Right ventricle myocardium inferior (tissue), 1 donor: Measurements from ENCODE around the gene ANKRD40. TPM values are rescaled to one million over a fixed set of nuclear protein-coding genes. Genes with fewer than 3 reads are reported as not detected.

Experiments
- ATAC-seq: fragments of 200-7000 bp; cut with Tn5 transposase; one replicate; pipeline ENCODE4 v1.9.1; 2020; ENCODE audit warnings: mild to moderate bottlenecking, moderate library complexity
- DNase-seq: peaks from one replicate; pipeline ENCODE4 v3.0.0; 2021; ENCODE audit errors: missing footprints
- intact Hi-C: fragments of 100-400 bp; cut with DNase I; formaldehyde crosslinking; loops from one replicate; pipeline ENCODE4 v1.11.0; 2022
- total RNA-seq: library from RNA; stranded (reverse); fragmentation: NEBNext Ultra II Directional; extraction: Animal tissue kit (Norgen Biotek cat#: 25700); gene quantifications from one replicate; pipeline ENCODE4 v1.2.1, GENCODE V29; 2021
- donor health status: DM: no; HTN: yes; CAD: no; lungs with severe emphysema.

The ANKRD40 gene
- total RNA-seq, 1 donor from 2014 or later, result 60.9 TPM

DNA sequence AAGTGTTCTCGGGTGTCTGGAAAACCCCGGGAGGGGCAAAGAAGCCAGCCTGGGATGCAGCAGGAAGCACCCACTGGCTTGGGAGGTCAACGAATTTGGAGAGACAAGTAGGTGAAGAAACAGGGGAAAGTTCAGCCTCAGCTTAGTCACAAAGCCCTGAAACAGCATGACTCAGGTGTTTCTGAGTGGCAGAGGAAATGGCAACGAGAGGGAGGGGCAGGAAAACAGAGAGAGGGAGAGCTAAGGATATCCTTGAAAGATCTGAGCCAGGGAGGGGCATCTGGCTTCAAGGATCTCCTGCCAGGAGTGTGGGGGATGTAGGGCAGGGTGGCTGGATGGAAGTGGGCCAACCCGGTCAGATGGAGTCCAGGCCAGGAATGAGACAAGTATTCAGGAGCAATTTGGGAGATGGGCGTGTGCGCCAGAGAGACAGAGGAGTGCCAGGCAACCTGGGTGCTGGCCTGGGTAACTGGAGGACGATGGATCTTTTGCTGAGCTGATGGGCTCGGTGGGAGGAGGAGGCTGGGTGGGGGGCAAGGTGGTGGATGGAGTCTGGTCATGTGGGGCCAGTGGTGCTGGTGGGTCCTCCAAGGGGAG lies 45.8 kb downstream of the ANKRD40 start:
- DNase-seq (no peak), ATAC-seq (no peak)
- intact Hi-C loops, result no loop called here

DNA sequence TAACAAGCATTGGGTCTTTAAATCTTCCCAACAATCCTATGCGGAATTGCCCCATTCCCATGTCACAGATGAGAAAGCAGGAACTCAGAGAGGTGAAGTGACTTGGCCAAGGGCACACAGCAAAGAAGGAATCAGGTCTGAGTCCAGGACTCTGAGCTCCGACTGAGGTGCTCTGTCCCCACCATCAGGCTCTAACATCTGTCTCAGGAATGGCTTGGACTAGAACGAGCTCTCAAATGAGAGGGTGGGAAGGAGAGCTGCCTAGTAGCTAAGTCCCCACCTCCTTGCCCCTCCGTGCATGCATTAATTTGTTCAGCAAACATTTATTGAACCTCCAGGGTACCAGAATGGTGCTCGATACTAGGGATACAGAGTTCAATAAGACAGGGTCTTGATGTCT lies 46.4 kb downstream of the ANKRD40 start:
- intact Hi-C loops, result no loop called here
- ATAC-seq, result no peak

DNA sequence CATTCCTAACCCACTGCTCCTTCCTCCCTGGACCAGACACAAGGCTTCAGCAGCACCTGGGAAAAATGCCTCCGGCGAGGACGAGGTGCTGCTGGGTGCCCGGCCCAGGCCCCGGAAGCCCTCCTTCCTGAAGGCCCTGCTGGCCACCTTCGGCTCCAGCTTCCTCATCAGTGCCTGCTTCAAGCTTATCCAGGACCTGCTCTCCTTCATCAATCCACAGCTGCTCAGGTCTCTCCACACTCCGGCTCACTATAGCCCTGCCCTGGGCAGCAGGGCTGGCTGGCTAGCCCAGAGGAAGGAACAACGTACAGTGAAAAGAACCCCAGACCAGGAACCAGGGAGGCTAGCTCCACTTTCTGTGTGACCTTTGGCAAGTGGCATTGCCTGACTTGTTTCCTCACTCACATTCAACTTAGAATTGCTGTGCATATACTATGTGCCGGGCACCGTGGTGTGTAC lies 46.8 kb downstream of the ANKRD40 start:
- ATAC-seq (peak; percentile 23), DNase-seq (no peak)
- intact Hi-C loops, result no loop called here

More for the DNA sequence above, 46.4 kb downstream of the ANKRD40 start:
- DNase-seq, result no peak

DNA sequence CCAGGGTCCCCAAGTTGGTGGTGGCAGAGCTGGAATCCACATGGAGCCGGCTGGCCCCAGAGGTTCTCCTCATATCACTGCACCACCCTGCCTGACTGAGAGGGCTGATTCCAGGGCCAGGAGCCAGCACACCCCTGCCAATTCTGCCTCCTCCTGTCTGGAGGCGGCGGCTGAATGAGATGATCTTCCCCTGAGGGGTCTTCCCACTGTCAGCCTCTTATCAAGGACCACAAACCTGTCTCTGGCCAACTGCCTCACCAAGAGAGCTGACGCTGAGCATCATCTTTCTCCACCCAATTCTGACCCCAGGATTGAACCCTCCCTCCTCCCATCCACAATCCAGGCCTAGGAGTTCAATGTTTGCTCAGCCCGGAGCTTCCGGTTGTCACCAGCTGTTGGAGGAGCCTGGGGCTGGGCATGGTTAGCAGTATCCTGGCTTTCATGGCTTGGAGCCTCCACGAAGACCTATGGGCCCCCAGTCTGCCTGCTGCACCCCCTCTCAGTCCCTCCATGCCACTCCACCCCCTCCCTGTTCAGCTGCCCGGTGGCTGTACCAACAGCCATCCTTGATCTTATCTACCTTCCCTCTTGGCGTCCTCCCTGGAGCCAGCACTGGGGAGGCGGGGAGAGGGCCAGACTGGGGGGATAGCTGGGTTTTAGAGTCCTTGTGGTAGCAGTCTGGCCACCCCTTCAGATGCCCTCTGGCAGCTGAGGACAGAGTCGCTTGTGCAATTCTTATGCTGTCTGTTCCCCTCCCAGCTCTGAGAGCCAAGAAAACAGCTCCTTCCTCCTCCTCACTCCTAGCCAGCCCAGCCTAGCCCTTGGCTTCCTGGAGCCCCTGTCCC lies 47.5 kb downstream of the ANKRD40 start:
- ATAC-seq (peak; percentile 71), DNase-seq (no peak)
- intact Hi-C loops, result no loop called here

DNA sequence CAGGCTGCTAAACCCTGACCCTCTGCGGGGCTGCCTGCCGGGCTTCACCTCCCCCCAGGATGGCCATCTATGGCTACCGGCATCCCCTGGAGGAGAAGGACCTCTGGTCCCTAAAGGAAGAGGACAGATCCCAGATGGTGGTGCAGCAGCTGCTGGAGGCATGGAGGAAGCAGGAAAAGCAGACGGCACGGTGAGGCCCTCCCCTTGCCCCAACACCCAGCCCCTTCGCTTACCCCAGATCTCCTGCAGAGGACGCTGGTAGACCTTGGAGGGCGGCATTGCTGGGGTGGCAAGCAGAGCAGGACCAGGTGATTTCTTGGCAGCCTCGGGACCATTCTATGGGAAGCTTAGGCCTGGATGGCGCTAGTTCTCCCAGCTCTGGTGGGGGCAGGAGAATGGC lies 48.5 kb downstream of the ANKRD40 start:
- no peak for DNase-seq
- ATAC-seq, result no peak
- intact Hi-C loops, result no loop called here

DNA sequence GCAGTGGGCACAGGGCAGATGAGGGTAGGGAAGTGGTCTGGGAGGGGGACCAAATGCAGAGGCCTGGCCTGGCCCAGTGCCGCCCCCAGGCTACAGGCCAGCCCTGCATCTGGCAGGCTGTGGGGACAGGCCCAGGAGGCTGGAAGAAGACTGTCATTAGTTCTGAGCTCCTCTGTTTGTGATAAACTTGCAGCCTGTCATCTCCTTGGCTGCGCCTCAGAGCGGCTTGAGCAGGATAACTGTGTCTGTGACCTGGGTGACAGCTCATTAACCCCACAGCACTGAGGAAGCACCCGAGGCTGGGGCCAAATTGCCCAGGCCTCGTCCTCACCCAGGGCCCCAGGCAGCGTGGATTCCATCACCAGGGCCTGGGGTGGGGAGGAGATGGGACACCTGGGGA lies 49.1 kb downstream of the ANKRD40 start:
- no peak for DNase-seq
- no peak for ATAC-seq
- intact Hi-C loops, result no loop called here

DNA sequence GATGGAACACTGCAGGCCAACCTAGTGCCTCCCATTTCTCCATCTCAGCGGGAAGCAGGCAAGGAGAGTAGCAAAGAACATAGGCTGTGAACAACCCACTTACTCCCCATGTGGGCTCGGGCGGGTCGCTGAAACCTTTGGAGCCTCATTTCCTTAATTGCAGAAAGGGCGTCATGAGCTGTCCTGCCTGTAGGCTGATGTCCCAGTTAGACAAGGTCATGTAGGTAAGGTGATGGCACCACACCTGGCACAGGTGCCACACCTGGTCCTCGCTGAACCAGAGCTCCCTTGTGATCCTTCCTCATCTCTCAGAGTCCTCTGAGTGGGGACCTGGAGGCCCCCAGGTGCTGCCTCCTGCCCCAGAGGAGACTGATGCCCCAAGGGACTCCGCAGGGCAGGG lies 50.1 kb downstream of the ANKRD40 start:
- ATAC-seq (no peak), DNase-seq (no peak)
- intact Hi-C loops, result no loop called here

DNA sequence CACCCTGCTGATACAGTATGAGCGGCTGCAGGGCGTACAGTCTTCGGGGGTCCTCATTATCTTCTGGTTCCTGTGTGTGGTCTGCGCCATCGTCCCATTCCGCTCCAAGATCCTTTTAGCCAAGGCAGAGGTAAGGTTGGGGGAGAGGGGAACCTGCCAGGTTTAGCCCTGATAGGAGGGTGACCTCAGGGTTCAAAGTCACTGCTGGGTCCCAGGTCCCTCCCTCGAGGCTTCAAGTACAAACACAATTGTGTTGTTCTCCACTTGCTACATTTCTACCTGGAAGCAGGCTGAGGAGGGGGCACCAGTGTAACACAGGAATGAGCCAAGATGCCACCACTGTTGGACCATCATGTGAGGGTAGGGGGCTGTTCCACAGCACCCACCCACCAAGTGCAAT lies 50.7 kb downstream of the ANKRD40 start:
- no peak for DNase-seq
- ATAC-seq, result no peak
- intact Hi-C loops, result no loop called here

DNA sequence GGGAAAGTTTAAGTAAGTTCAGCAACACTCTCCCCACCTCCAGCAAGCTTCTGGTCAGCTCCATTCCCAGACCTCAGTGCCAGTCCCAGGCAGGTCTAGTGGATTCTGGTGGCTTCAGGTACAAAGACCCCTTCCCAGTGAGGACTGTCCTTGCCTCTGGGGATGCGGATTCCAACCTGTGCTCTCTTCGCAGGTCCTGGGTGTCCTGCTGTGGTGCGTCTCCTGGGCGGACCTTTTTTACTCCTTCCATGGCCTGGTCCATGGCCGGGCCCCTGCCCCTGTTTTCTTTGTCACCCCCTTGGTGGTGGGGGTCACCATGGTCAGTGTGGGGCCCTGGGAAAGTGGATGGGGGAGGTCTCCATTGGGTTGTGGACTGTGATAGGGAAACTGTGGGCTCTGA lies 51.2 kb downstream of the ANKRD40 start:
- intact Hi-C loops, result no loop called here
- DNase-seq (no peak), ATAC-seq (no peak)

DNA sequence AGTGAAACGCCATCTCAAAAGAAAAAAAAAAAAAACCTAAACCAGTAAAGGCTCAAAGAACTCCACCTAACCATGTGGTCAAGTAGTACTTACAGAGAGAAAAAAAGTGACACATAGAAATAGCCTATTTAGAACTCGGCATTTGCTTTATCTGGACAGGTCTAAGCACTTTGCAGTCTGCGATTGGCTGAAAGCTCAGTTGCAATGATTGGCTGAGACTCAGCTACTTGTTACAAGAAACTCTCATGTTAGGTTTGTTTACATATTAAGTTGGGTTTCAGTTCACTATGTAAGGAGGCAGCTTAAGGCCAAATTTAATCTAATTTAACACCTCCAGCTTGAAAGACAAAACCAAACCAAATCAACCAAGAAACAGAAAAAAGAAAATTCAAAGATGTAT lies 54.0 kb downstream of the ANKRD40 start:
- ATAC-seq, result no peak
- no peak for DNase-seq
- intact Hi-C loops, result no loop called here

DNA sequence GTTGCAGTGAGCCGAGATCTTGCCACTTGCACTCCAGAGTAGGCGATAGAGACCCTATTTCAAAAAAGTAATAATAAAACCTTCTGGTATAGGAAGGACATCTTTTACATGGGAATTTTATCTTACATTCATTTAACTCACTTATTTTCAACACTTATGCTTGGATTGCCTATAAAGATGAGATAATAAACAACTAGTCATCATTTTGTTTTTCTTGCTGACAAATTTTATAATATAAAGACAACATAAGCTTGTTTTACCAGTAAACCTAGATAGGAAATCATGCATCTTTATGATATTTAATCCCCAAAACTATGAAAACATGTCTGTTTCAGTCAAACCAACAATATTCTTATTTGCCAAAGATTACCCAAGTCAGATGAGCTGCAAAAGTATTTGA lies 56.1 kb downstream of the ANKRD40 start:
- no peak for DNase-seq
- ATAC-seq, result no peak
- intact Hi-C loops, result no loop called here

DNA sequence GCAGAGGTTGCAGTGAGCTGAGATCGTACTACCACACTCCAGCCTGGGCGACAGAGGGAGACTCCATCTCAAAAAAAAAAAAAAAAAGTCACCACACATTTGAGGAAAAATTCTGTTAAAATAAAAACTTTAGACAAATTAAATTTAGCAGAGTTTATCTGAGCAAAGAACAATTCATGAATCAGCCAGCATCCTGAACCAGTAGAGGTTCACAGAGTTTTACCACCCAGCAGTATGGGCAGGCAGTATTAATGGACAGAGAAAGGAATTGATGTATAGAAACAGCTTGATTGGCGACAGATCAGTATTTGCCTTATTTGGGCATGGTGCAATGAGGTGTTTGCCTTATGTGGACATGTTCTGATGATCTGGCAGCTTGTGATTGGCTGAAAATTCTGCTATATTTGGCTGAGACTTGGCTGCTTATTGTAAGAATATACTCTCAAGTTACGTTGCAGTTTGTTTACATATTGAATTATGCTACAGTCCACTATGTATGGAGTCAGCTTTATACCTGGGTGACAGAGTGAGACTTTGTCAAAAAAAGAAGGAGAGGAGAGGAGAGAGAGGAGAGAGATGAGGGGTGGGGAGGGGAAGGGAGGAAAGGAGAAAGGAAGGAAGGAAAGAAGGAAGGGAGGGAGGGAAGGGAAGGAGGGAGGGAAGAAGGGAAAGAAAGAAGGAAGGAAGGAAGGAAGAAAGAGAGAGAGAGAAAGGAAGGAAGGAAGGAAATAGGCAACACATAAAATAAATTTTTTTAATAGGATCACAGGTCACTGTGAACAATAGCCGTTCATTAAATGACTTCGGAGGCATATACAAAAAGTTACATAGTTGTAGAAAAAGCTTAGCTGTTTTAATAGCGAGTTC lies 58.4 kb downstream of the ANKRD40 start:
- ATAC-seq (no peak), DNase-seq (no peak)
- intact Hi-C loops, result no loop called here

DNA sequence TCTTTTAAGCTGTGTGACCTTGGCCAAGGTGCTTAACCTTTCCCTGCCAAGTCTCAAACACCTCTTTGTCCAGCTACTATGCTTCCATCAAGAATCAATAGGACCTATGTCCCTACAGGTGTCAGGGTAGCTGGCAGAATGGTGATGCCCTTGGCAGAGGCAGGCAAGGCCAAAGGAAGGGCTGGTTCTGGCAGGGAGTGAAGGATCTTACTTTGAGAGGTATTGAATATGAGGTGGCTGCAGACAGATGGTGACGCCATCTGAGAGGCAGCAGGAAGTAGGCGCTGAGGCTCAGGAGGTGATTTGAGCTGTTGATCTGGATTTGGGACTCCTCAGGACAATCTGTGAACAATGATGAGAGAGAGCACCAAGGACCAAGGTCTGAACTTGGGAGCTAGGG lies 60.5 kb downstream of the ANKRD40 start:
- intact Hi-C loops, result no loop called here
- ATAC-seq, result no peak
- no peak for DNase-seq

DNA sequence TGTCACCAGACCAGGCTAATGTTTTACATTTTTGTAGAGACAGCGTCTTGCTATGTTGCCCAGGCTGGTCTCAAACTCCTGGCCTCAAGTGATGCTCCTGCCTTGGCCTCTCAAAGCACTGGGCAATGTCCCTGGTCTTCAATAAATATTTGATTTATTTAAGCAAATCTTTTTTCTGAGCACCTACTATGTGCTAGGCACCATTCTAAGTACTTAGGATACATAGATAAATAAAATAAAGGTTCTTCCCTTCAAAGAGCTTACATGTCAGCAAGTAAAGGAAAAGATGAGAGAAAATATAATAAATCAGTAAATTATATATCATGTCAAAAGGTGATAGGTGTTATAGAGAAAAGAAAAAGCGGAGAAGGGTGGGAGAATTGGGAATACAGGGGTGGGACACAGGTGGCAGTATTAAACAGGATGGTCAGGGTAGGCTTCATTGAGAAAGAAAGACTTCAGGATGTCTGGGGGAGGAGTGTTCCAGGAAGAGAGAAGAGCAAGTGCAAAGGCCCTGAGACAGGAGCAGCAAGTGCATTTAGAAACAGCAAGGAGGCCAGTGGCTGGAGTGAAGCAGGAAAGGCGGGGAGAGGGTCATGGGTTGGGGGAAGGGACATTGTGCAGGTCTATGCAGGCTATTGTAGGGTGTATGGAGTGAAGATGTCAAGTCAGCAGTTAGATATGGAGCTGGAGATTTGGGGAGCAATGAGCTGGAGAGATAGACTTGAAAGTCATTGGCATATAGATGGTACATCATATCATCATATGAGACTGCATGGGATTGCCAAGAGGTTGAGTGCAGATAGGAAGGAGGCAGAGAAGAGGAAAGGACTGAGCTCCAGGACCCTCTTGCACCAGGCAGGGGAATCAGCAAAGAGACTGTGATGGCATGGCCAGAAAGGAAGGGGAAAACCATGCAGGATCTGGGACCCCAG lies 61.7 kb downstream of the ANKRD40 start:
- DNase-seq (no peak), ATAC-seq (no peak)
- intact Hi-C loops, result no loop called here

Other genes with a start within 250 kb of the ANKRD40 start
- 0.16 TPM for gene CHAD, start 239.0 kb downstream of the ANKRD40 start, total RNA-seq
- 52.7 TPM for gene RSAD1, start 229.1 kb downstream of the ANKRD40 start, total RNA-seq
- gene MYCBPAP, start 199.5 kb downstream of the ANKRD40 start, total RNA-seq, result 0.81 TPM
- 21.5 TPM for gene EPN3, start 175.2 kb downstream of the ANKRD40 start, total RNA-seq
- 60.4 TPM for gene SPATA20, start 160.7 kb downstream of the ANKRD40 start, total RNA-seq
- 0.38 TPM for gene CACNA1G, start 147.2 kb downstream of the ANKRD40 start, total RNA-seq
- gene ABCC3, start 73.0 kb downstream of the ANKRD40 start, total RNA-seq, result 0.68 TPM
- 49.3 TPM for gene LUC7L3, start 11.7 kb upstream of the ANKRD40 start, total RNA-seq
- not detected for gene ANKRD40CL, start 59.6 kb upstream of the ANKRD40 start, total RNA-seq
- 0.14 TPM for gene WFIKKN2, start 127.7 kb upstream of the ANKRD40 start, total RNA-seq
- 83.3 TPM for gene TOB1, start 158.4 kb upstream of the ANKRD40 start, total RNA-seq